Measurements from ENCODE around the gene ZYX.
"Not testable (repeated sequence)": the region's sequence is repeated elsewhere in the genome, so short reads cannot be mapped to it uniquely, and the experiment has no call there.

ZYX gene

DNA sequence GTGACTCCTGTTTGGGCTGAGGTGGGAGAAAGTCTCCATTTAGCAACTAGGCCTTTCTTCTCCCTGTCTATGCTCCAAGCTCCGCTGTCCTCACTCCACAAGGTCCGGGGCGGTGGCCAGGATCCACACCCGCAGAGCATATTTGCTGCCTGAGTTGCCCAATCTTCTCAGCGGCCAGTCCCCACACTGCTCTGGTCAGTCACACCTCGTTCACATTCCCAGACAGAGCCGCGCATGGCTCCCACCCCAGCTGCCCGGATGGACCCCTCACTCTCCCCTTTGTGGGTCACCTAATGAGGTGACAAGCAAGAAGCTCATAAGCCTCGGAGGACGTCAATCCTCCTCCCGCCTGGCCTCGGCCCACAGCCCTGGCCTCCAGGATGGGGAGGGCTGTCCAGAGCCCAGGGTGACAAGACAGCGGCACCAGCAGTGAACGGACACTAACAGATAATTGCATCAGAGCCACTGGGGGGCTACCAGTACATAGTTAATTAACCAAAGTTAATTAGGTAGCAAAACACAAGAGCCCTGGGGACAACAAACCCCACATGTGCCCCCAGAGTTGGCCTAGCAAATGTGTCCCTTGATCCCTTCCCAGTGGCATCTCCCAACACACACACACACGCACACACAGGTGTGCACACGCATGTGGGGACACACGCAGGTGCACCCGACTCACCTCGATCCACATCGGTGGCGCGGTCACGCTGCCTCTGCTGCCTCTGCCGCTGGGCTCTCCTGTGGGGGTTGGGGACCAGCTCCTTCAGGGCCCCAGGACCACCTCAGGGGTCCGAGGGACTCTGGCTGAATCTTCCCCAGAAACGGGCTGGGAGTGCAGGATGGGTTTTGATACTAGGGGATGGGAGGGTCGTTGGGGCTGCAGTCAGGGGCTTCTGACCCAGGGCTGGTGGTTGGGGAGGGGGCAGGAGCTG is 15.7 kb downstream of the ZYX start:
- no peak for DNase-seq (ENCODE audit: low read depth in 2 of 2)

- DNase-seq (ENCODE audit: low read depth in 2 of 2) = no peak
Measured at GRCh38 chr7:143397710-143398530, 16.8 kb downstream of the ZYX start.

GRCh38 chr7:143398616-143399015 is 17.5 kb downstream of the ZYX start:
- no peak for DNase-seq (ENCODE audit: low read depth in 2 of 2)

DNA sequence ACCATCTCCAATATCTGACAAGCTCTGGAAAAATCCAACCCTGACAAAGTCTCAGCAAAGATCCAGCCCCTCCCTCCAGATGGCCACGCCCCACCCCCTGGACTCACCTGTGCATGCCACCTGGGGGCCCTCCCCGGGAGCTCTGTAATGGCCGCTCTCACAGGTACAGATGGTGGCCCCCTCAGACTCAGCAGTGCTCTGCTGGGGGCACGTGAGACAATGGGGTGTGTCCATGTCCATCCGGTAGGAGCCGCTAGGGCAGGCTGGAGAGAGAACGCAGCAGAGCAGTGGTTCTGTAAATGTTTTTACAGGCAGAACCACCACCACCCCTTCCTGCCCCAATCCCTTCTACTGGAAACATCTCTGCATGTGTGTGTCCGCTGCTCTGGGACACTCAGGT is 18.0 kb downstream of the ZYX start:
- DNase-seq (ENCODE audit: low read depth in 2 of 2) = no peak

DNA sequence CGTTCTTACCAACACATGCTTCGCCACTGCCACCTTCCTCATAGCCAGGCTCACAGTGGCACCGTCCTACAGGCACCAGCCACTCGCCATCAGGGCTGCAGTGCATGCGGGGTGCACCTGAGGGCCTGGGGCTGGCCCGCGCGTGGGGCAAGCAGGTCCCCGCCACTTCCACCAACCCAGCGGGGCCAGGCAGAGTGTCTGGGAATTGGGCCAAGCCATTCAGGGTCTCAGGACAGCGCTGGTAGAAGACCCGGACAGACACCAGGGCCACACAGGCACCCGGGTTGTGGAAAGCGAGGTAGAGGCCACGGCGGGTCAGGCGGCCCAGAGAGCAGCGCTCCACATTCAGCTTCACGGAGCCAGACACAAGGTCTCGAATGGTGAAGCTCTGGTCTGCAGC is 18.5 kb downstream of the ZYX start:
- no peak for DNase-seq (ENCODE audit: low read depth in 2 of 2)

- no peak for DNase-seq (ENCODE audit: low read depth in 2 of 2)
Measured at GRCh38 chr7:143401265-143401664, 20.1 kb downstream of the ZYX start.

DNA sequence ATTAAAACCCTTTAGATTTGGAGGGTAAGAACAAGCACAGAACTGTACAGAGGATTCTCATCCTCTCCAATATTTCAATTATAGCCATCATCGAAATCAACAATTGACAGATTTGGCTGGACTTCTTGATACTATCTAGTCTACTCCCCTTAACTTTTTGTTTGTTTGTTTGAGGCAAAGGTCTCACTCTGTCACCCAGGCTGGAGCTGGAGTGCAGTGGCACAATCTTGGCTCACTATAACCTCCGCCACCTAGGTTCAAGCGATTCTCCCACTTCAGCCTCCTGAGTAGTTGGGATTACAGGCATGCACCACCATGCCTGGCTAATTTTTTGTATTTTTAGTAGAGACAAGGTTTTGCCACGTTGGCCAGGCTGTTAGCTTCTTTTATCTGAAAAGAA is 21.1 kb downstream of the ZYX start:
- not testable (repeated sequence) for DNase-seq (ENCODE audit: low read depth in 2 of 2)

DNA sequence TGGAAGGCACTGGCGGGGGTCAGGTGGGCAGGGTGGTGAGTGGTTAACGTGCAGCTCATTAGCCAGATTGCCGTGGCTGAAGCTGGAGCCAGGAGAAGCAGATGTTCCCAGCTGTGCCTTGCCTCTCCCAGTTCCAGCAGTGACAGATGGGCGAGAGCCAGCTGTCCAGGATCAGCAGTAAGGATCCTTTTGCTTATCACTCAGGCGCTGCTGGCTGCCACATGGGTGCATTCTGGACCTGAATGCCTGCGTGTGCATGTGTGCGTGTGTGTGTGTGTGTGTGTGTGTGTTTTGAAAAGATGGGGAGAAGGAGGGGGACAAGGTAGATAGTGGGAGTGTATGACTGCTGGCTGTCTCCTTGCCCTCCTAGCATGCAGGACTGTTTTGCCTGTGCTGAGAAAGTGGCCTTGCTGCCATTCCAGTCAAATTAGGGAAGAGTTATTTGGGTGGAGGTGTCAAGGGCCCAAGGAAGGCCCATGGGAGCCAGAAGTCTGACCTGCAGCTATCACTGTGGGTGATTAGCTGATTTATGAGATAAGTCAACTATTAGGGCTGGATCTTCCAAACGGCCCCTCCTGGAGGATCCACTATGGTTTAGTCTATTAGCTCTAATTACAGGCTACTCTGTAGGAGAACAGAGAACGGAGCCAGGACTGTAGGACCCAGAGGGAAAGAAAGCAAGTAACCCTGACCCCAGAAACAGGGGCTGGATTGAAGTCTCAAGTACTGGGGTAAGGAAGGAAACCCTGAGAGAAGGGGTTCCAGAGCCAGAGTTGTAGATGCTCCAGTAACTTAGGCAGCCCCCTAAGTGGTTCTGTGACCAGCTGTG is 24.2 kb downstream of the ZYX start:
- DNase-seq (ENCODE audit: low read depth in 2 of 2) = no peak

- no peak for DNase-seq (ENCODE audit: low read depth in 2 of 2)
Measured at GRCh38 chr7:143406002-143406357, 24.8 kb downstream of the ZYX start.

DNA sequence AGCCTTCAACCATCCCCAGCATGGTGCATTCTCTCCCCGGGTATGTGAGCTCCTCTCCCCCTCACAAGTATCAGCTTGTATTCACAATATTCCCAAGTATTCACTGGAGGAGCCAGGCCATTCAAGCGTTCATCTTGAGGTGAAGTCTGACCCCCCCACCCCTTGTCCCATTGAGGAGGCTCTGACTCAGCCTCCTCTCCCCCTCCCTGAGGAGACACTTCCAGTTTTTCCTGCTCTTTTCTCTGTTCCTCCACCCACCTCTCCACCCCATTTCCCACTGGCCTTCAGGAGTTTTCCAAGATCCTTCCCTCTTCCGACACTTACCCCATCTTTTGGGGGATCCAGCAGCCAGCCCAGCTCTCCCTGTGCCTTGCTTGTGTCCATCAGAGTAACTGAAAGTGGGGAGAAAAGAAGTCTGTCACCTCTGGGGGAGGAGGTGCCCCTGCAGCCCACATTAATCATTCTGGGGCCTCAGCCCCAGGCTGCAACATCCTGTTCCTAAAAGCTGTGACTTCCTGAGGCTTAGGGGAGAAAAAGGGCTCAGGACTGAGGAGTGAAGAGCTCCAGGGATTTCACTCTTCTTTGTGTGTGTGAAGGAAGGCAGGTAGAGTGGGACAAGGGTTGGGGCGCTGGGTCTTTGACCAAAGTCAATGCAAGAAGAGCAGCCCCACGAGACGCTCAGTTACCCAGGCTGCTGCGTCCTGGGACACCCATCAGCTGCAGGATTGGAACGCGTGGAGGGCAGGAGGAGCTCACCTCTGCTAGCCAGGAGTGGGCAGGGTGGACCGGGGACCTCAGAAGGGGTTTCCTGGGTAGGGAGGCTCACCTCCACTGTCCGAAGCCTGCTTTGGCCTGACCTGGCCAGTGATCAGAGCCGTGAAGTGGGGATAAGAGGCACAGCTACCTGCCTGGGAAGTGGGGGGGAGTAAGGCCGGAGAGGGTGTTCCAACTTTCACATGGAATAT is 26.4 kb downstream of the ZYX start:
- DNase-seq (ENCODE audit: low read depth in 2 of 2) = no peak

GRCh38 chr7:143408252-143408685 is 27.1 kb downstream of the ZYX start:
- DNase-seq (ENCODE audit: low read depth in 2 of 2) = no peak

GRCh38 chr7:143408686-143409561 is 27.8 kb downstream of the ZYX start, which contains the start of gene EPHA1:
Gene EPHA1, minus strand, starts transcription at chr7:143408856. Its CDS starts 51 bp downstream, at chr7:143408805.
- no peak for DNase-seq (ENCODE audit: low read depth in 2 of 2)

- DNase-seq (ENCODE audit: low read depth in 2 of 2) = no peak
Measured at GRCh38 chr7:143410521-143411004, 29.4 kb downstream of the ZYX start.

DNA sequence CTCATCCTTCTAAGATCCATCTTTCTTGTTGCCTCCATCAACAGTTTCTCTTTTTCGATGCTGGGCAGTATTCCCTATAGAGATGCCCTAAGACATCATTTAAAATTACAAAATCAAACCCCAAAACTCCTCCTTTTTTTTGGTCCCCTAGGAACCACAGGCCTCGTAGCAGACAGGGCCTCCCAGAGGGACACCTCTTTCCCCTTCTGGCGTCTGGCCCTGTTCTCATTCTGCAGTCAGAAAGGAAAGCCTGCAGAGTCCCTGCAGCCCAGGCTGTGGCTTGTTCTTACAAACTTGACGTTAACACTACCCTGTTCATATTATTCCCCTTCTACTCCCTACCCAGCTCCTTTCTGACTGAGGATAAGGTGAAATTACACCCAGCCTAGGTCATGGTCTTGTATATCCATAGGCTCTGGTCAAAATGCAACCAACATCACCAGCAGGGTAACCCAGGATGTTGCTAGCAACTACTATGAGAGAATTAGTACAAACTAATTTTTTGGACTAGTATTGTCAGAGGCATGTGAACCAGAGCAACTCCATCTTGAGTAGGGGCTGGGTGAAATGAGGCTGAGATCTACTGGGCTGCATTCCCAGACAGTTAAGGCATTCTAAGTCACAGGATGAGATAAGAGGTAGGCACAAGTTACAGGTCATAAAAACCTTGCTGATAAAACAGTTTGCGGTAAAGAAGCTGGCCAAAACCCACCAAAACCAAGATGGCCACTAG is 31.0 kb downstream of the ZYX start:
- DNase-seq (ENCODE audit: low read depth in 2 of 2) = no peak

DNA sequence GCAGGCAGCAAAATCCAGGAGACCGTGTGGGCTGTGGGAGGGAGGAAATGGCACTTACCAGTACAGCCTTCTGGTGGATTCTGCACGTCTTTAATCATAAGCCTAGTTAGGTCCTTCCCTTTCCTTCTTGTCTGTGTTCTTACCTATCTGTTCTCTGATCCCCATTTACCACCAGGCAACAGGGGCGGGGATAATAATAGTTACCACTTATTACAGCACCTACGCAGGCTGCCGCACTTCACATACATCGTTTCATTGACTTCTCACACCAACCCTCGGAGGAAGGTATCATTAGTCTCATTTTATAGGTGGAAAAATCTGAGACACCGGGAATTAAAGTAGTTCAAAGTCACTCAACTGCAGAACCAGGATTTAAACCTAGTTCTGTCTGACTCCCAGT is 32.0 kb downstream of the ZYX start:
- no peak for DNase-seq (ENCODE audit: low read depth in 2 of 2)

- DNase-seq (ENCODE audit: low read depth in 2 of 2) = not testable (repeated sequence)
Measured at GRCh38 chr7:143415209-143415608, 34.1 kb downstream of the ZYX start.

DNA sequence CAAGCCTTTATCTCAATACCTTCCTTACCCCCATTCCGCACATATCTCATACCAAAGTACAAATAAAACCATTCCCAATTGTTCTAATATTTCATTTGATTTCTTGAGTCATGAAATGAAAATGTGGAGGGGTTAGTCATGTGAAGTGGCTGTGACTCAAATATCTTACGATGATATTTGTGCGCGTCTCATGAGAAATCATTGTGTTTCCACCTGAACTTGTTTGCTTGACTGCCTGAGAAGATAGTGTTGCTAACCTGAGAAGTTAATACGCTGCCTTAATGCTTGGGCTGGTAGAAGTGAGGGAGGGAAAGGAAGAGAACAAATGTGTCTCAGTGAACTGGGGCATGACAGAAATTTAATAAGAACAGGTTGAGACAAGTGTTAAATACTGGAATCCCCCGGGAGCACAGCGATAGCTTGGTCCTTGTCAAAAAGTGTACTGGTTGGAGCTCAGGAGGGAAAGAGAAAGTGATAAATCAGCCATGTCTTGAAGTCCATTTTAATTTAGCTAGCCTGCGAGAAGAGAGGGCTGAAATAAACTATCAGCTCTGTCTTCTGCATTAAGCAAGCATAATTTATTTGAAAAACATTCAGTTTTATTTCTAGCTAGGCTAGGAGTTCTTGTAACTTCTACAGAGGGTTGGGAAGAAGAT is 34.7 kb downstream of the ZYX start:
- DNase-seq (ENCODE audit: low read depth in 2 of 2) = no peak

DNA sequence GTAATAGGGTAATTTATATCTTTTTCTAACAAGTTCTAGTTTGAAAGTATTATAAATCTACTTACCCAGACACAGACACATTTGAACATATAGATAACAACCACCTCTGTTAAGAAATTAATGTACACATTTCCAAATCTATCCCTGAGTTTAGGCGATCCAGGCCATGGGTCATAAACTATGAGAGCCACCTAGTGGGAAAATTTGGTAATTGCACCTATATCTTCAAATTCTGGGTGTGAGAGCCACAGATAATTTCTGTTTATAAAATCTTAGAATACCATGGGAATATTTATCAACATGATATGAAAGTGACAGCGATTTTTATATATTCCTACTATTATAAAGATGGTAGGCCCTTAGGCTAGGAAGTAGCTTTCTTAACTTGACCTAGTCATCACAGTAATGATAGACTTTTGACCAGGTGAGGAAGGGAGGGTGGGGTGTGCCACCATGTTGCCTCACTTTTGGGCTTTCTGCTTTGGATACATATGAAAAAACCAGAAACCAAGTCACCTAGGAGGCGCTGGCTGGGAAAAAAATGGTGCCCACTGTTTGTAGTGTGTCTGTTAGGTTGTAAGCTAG is 35.5 kb downstream of the ZYX start:
- DNase-seq (ENCODE audit: low read depth in 2 of 2) = no peak
